Astrocyte of the spinal cord (primary cell): ENCODE measurements around the gene CSPG4.
A peak's percentile ranks its signal among the peaks of the same experiment; 100 is the strongest.
"Not testable (repeated sequence)": the region's sequence is repeated elsewhere in the genome, so short reads cannot be mapped to it uniquely, and the experiment has no call there.

Experiments used
- DNase-seq: peaks from one replicate; pipeline ENCODE4 v3.0.0; 2011; ENCODE audit warnings: low read depth, low spot score
- H3K4me3 ChIP-seq: 2 replicates; pipeline ENCODE4 v1.5.1; 2011; ENCODE audit warnings: low read depth, mild to moderate bottlenecking, low read length, moderate library complexity
- CTCF ChIP-seq: IDR thresholded peaks from 2 replicates; pipeline ENCODE4 v1.5.1; 2012; ENCODE audit warnings: low read depth, mild to moderate bottlenecking, low read length, inconsistent platforms
- in situ Hi-C: cut with HindIII; loops from 2 replicates; pipeline ENCODE4 v1.10.0; 2017; ENCODE audit warnings: low sequenced_read_pairs

CSPG4 gene

GRCh38 chr15:75639191-75639708, 73.4 kb downstream of the CSPG4 start:
- DNase-seq = no peak

GRCh38 chr15:75637245-75638009, 75.2 kb downstream of the CSPG4 start:
- DNase-seq = no peak
- in situ Hi-C loops = no loop called here

More at GRCh38 chr15:75639191-75639708, 73.4 kb downstream of the CSPG4 start:
- in situ Hi-C loops = no loop called here
- H3K4me3 ChIP-seq = peak overlapping the region; percentile 68
- no peak for TF ChIP-seq CTCF

DNA sequence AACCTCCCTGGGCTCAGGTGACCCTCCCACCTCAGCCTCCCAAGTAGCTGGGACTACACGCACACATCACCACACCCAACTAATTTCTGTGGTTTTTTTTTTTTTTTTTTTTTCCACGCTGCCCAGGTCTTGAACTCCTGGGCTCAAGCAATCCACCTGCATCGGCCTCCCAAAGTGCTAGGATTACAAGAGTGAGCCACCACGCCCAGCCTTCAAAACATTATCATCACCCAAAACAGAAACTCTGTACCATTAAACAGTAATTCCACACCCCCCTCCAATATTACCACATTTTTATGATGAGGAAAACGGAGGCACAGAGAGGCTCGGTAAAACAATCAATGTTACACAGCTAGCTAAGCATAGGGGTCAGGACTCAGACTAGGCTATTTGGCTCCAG, 76.6 kb downstream of the CSPG4 start:
- in situ Hi-C loops = no loop called here
- DNase-seq = no peak
- no peak for TF ChIP-seq CTCF
- no peak overlapping the region for H3K4me3 ChIP-seq

More at GRCh38 chr15:75637245-75638009, 75.2 kb downstream of the CSPG4 start:
- TF ChIP-seq CTCF = no peak
- H3K4me3 ChIP-seq = no peak overlapping the region

GRCh38 chr15:75633922-75634321, 78.7 kb downstream of the CSPG4 start:
- DNase-seq, in situ Hi-C loops, H3K4me3 ChIP-seq: not testable (repeated sequence)

DNA sequence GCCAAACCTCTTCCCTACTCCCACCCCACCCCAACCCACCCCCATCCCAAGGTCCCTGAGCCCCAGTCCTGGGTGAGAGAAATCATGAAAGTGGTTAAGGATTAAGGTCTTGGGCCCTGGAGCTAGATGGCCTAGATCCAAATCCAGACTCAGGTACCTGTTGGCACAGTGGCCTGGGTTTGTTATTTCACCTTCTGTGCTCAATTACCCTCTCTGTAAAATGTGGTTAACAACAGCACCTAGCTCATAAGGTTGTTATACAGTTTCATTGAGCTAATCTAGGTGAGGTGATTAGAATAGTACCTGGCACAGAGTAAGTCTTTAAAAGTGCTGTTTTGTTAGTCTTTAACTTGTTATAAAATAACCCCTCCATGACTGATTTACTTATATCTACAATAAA, 80.7 kb downstream of the CSPG4 start:
- no peak for TF ChIP-seq CTCF
- DNase-seq = no peak
- in situ Hi-C loops = no loop called here
- no peak overlapping the region for H3K4me3 ChIP-seq

DNA sequence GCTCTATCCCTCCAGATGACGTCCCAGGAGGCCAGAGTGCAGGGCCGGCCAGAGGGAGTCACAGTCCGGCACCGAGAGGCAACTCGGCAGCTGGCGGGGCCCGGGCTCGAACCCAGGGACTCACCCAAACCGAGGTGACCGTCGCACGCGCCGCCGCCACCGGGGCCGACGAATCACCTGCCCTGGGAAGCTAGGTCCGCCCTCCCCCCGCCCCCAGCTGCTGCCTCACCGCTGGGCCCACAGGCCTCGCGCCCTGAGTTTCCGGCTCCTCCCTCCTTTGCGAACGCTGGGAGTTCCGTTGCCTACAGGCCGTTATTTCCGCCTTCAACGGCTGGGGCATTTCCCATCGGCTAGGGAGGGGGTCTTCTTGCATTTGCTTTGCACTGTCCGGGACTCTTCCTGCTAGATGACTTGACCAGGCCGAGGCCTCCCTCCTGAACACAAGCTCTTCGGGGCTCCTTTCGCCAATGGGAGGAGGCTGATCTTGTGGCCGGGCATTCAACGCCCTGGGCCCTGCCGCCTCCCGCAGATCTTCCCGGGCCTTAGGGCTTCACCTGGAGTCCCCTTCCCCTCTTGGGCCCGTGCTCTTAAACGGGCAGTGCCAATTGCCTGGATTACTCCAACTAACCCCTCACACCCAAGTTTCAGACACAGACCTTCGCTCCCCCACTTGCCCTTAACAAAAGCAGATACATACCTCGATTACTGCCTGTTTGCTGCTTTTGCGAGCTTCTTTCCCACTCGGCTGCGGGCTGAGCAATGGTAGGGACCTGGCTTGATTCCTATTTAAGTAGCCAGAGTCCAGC, 86.9 kb downstream of the CSPG4 start, which contains the start of gene SNUPN:
Gene SNUPN (minus strand): TSS at position 184 of the 806 bp plus-strand sequence. CDS start 4,674 bp downstream, outside the sequence.
- H3K4me3 ChIP-seq = peak within 1 kb of the TSS; percentile 88
- TF ChIP-seq CTCF = no peak
- in situ Hi-C loops = no loop called here
- peak; percentile 93 for DNase-seq
